Parathyroid adenoma (tissue), 2 donors: ENCODE measurements around the gene SLC9A8.

Experiments used
- H2AFZ ChIP-seq: fragments of 300-600 bp; sonication (generic); one replicate; pipeline ENCODE4 v1.7.0; 2017; ENCODE audit warnings: antibody characterized with exemption, mild to moderate bottlenecking
- H3K27ac ChIP-seq: fragments of 300-600 bp; sonication (generic); one replicate; pipeline ENCODE4 v1.7.0; 2017
- H3K27me3 ChIP-seq: fragments of 300-600 bp; sonication (generic); one replicate; pipeline ENCODE4 v1.7.0; 2017; ENCODE audit warnings: low read length; ENCODE audit not compliant: control insufficient read depth, insufficient read depth
- H3K36me3 ChIP-seq: fragments of 300-600 bp; sonication (generic); one replicate; pipeline ENCODE4 v1.7.0; 2017; ENCODE audit warnings: low read length; ENCODE audit not compliant: control insufficient read depth, insufficient read depth
- H3K4me1 ChIP-seq: fragments of 300-600 bp; sonication (generic); one replicate; pipeline ENCODE4 v1.7.0; 2017; ENCODE audit warnings: control low read depth
- H3K4me2 ChIP-seq: fragments of 300-600 bp; sonication (generic); one replicate; pipeline ENCODE4 v1.7.0; 2017; ENCODE audit warnings: low read length
- H3K4me3 ChIP-seq: fragments of 300-600 bp; sonication (generic); one replicate; pipeline ENCODE4 v1.7.0; 2017; ENCODE audit warnings: low read depth, low read length
- H3K79me2 ChIP-seq: fragments of 300-600 bp; sonication (generic); one replicate; pipeline ENCODE4 v1.7.0; 2017; ENCODE audit warnings: control low read depth
- H3K9ac ChIP-seq: fragments of 300-600 bp; sonication (generic); one replicate; pipeline ENCODE4 v1.7.0; 2017; ENCODE audit warnings: mild to moderate bottlenecking
- H3K9me3 ChIP-seq: fragments of 300-600 bp; sonication (generic); one replicate; pipeline ENCODE4 v1.7.0; 2017; ENCODE audit warnings: low read length; ENCODE audit not compliant: control insufficient read depth
- TF ChIP-seq, protein P1 (sequence below): fragments of 300-600 bp; sonication (generic); IDR thresholded peaks from one replicate; pipeline ENCODE4 v1.7.0; 2017; ENCODE audit warnings: antibody characterized with exemption, mild to moderate bottlenecking
- donor health status: primary hyperparathyroidism.

The SLC9A8 gene

DNA sequence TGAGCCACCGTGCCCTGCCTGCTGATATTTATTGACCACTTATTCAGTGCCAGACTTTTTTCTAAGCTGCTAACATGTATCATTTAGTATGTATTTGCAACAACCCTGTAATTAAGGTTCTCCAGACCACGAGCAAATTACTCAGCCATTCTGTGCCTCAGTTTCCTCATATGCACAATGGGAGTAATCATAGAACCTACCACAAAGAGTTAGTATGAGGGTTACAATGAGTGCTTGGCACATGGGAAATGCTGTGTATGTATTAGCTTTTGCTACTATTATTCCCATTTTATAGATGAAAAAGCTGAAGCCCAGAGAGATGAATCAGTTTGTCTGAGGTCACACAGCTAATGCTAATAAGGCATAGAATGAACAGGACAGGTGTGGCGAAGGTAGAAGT, 20.0 kb upstream of the SLC9A8 start:
- no peak overlapping the region for H3K27ac ChIP-seq
- H3K79me2 ChIP-seq: no peaks in the 10 kb centered on the region
- H3K4me2 ChIP-seq: no peak overlapping the region

DNA sequence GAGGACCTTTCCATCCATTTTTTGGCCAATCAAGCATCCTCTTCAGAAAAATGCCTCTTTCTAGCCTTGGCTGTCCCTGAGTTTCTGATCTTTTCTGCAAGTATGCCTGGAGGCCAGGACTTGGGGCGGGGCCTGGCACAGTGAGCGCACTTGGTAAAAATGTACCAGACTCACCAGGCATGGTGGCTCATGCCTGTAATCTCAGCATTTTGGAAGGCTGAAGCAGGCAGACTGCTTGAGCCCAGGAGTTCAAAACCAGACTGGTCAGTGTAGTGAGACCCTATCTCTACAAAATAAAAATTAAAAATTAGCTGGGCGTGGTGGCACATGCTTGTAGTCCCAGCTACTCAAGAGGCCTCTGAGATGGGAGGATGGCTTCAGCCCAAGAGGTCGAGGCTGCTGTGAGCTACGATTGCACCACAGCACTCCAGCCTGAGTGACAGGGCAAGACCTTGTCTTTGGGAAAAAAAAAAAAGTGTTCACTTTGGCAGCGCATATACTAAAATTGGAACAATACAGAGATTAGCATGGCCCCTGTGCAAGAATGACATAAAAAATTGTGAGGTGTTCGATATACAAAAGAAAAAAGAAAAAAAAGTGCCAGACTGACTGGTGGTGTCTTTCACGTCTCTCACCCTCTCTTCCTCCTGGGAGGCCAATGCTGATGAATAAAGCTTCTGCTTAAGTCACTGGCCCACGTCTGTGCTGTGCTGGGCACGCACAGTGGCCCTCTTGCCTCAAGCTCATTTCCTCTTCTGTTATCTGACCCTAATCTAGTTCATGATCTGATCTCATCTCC, 18.1 kb upstream of the SLC9A8 start:
- no peak overlapping the region for H3K4me2 ChIP-seq

More for the DNA sequence above, 20.0 kb upstream of the SLC9A8 start:
- TF ChIP-seq, protein P1, sequence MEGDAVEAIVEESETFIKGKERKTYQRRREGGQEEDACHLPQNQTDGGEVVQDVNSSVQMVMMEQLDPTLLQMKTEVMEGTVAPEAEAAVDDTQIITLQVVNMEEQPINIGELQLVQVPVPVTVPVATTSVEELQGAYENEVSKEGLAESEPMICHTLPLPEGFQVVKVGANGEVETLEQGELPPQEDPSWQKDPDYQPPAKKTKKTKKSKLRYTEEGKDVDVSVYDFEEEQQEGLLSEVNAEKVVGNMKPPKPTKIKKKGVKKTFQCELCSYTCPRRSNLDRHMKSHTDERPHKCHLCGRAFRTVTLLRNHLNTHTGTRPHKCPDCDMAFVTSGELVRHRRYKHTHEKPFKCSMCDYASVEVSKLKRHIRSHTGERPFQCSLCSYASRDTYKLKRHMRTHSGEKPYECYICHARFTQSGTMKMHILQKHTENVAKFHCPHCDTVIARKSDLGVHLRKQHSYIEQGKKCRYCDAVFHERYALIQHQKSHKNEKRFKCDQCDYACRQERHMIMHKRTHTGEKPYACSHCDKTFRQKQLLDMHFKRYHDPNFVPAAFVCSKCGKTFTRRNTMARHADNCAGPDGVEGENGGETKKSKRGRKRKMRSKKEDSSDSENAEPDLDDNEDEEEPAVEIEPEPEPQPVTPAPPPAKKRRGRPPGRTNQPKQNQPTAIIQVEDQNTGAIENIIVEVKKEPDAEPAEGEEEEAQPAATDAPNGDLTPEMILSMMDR: no peak
- Histone ChIP-seq H3K4me3 (no peak overlapping the region), H3K27me3 (no peaks in the 10 kb centered on the region), H3K9me3 (no peaks in the 10 kb centered on the region), H3K9ac (no peak overlapping the region), H3K36me3 (no peaks in the 10 kb centered on the region), H3K4me1 (peaks cover 12% of the 10 kb centered on the region), H2AFZ (no peak overlapping the region)

DNA sequence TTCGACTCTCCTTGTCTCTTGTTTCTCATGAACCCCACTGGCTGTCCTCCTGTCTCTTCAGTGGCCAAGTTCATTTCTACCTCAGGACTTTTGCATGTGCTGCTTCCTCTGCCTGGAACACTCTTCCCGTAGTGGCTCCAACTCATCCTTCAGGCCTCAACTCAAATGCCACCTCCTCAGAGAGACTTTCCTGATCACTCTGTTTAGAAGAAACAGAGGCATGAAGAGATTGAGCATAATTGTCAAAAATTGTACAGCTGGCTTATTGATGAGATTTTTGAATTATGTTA, 17.5 kb upstream of the SLC9A8 start:
- Histone ChIP-seq H3K27ac (no peak overlapping the region), H3K79me2 (no peaks in the 10 kb centered on the region), H2AFZ (no peak overlapping the region), H3K36me3 (no peaks in the 10 kb centered on the region), H3K4me2 (no peak overlapping the region), H3K4me3 (no peak overlapping the region), H3K9ac (no peak overlapping the region), H3K9me3 (no peaks in the 10 kb centered on the region), H3K4me1 (peaks cover 4% of the 10 kb centered on the region), H3K27me3 (no peaks in the 10 kb centered on the region)
- TF ChIP-seq, protein P1: no peak

More for the DNA sequence above, 18.1 kb upstream of the SLC9A8 start:
- Histone ChIP-seq H3K79me2 (no peaks in the 10 kb centered on the region), H3K36me3 (no peaks in the 10 kb centered on the region), H2AFZ (no peak overlapping the region), H3K9me3 (no peaks in the 10 kb centered on the region), H3K4me3 (no peak overlapping the region), H3K9ac (no peak overlapping the region), H3K4me1 (peaks cover 9% of the 10 kb centered on the region), H3K27ac (no peak overlapping the region), H3K27me3 (no peaks in the 10 kb centered on the region)
- TF ChIP-seq, protein P1: no peak

DNA sequence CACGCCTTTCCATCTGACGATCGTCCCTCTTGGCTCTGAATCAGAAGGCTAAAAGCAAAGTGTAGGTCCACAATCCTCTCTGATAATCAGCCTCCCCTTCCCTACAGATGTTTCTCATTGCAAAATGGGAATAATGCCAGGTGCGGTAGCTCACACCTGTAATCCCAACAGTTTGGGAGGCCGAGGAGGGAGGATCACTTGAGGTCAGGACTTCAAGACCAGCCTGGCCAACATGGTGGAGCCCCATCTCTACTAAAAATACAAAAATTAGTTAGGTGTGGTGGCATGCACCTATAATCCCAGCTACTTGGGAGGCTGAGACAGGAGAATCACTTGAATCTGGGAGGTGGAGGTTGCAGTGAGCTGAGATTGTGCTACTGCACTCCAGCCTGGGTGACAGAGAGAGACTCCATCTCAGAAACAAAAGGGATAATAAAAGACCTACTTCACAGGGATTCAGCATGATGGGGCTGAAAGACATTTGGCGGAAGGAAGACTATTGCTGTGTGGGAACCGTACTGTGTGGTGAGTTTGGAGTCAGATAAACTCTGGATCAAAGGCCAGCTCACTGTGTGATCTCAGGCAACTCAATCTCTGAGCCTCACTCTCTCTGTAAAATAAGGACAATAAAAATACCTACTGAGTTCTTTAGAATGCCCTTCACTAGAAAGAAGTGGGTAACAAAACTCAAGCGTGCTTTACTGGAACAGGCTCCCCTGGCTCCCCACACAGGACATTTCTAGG, 15.9 kb upstream of the SLC9A8 start:
- H3K9me3 ChIP-seq: no peaks in the 10 kb centered on the region
- no peaks in the 10 kb centered on the region for H3K27me3 ChIP-seq
- no peak overlapping the region for H3K4me3 ChIP-seq
- H3K36me3 ChIP-seq: no peaks in the 10 kb centered on the region
- no peak overlapping the region for H2AFZ ChIP-seq
- TF ChIP-seq, protein P1: no peak
- no peak overlapping the region for H3K4me2 ChIP-seq
- H3K27ac ChIP-seq: no peak overlapping the region
- H3K9ac ChIP-seq: no peak overlapping the region
- no peaks in the 10 kb centered on the region for H3K4me1 ChIP-seq
- no peaks in the 10 kb centered on the region for H3K79me2 ChIP-seq

DNA sequence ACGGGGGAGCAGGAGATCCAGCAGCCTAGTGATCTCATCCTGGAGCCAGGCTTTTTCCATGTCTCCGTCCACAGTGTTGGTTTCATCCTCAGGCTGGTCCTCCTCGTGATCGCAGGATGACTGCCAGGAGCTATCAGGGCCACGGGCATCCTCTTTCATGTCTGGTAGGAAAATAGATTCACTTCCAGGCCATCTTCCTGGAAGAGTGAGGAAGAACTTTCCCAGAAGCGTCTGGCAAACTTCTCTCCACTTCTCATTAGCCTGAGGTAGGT, 15.3 kb upstream of the SLC9A8 start:
- no peak overlapping the region for H3K27ac ChIP-seq
- no peaks in the 10 kb centered on the region for H3K9me3 ChIP-seq
- H3K4me1 ChIP-seq: no peaks in the 10 kb centered on the region
- no peaks in the 10 kb centered on the region for H3K79me2 ChIP-seq
- TF ChIP-seq, protein P1: no peak
- H2AFZ ChIP-seq: no peak overlapping the region
- no peaks in the 10 kb centered on the region for H3K36me3 ChIP-seq
- no peak overlapping the region for H3K4me3 ChIP-seq
- H3K27me3 ChIP-seq: no peaks in the 10 kb centered on the region
- no peak overlapping the region for H3K9ac ChIP-seq
- H3K4me2 ChIP-seq: no peak overlapping the region
